Pancreas (tissue), 10 donors: ENCODE results near the gene CDH13. TPM values are rescaled to one million over a fixed set of nuclear protein-coding genes. Genes with fewer than 3 reads are reported as not detected.

Experiments
- ATAC-seq, 4 donors: fragments of 200-7000 bp; cut with Tn5 transposase; one replicate each; pipeline versions ENCODE4 v1.8.0 to v1.9.1; 2020; ENCODE audit warnings: mild to moderate bottlenecking in 4 of 4, moderate library complexity in 4 of 4
- DNase-seq, 6 donors: peaks; one replicate each; pipeline ENCODE4 v3.0.0-alpha.2; 2020
- FAIRE-seq: peaks from 2 replicates; lab custom pipeline; 2012; peaks lifted over from hg19 to GRCh38; lab: Jason Lieb, UNC
- H3K27ac ChIP-seq, 4 donors: fragments of 200-600 bp; sonication (generic); 1 replicate in 3 of 4; 2 replicates in 1 of 4; pipeline versions ENCODE4 v1.5.0 to v1.8.0; 2020
- H3K27me3 ChIP-seq, 4 donors: fragments of 200-600 bp; one replicate each; pipeline ENCODE4 v1.8.0; 2021
- H3K36me3 ChIP-seq, 3 donors: fragments of 200-600 bp; sonication (generic) in 1 of 3; one replicate each; pipeline versions ENCODE4 v1.5.0 to v1.8.0; 2020 to 2021
- H3K4me1 ChIP-seq, 3 donors: fragments of 200-600 bp; one replicate each; pipeline ENCODE4 v1.8.0; 2021
- H3K4me3 ChIP-seq, 4 donors: fragments of 200-600 bp; sonication (generic) in 2 of 4; one replicate each; pipeline versions ENCODE4 v1.5.0 to v1.8.0; 2020 to 2021
- H3K9me3 ChIP-seq, 4 donors: fragments of 200-600 bp; one replicate each; pipeline ENCODE4 v1.8.0; 2021
- CTCF ChIP-seq, 4 donors: fragments of 200-600 bp; sonication (generic) in 3 of 4; IDR thresholded peaks; one replicate each; pipeline versions ENCODE4 v1.5.0 to v1.8.0; 2021; ENCODE audit warnings: antibody characterized with exemption in 4 of 4
- WGBS, 2 donors: extraction: QIAGEN DNeasy Blood & Tissue Kit; methylation state at CpG; one replicate each; pipeline ENCODE4 v1.1.7; 2013; 5-methylcytosine and 5-hydroxymethylcytosine counted together
- intact Hi-C, 3 donors: fragments of 100-400 bp; cut with DNase I; formaldehyde crosslinking; loops; one replicate each; pipeline versions ENCODE4 v1.11.1 to v1.14.2; 2022
- polyA plus RNA-seq, 2 donors: library from polyadenylated mRNA; stranded (reverse); fragments of 200-250 nt; gene quantifications; one replicate each; pipeline ENCODE4 v1.2.3, GENCODE V29; 2013
- total RNA-seq, 6 donors: library from RNA; stranded (reverse); fragmentation: NEBNext Ultra II Directional in 4 of 6; extraction: Animal tissue kit (Norgen Biotek cat#: 25700) in 4 of 6; gene quantifications; one replicate each; pipeline versions ENCODE4 v1.2.1 to v1.2.4, GENCODE V29; 2021 to 2023
- donor health status: healthy with polysubstance abuse.
- donor health status: DM: no; HTN: no; CAD: no; lungs with moderate emphysema.
- donor health status: DM: no; HTN: no; CAD: no.
- donor health status: control.
- donor health status: control.
- donor health status: Bipolar disorder and iron deficiency.
- donor health status: DM: yes; HTN: yes; CAD: no.
- donor health status: DM: no; HTN: no; CAD: no.
- donor health status: DM: no; HTN: no; CAD: no.
- donor health status: DM: yes; HTN: yes; CAD: no.

Gene CDH13
- total and polyA plus RNA-seq, 8 donors: 0.12 to 1.0 (median 0.37) TPM

- ATAC-seq (peak in 1 of 4 donors; percentile 15), DNase-seq (no peak), FAIRE-seq (no peak)
- intact Hi-C loops: no loop called here
- peak overlapping the region; percentile 66 to 99 (median 82) for H3K4me3 ChIP-seq
- peak overlapping the region in 2 of 4 donors; percentile 70 to 81 for H3K27ac ChIP-seq
- peaks cover 0 to 17% (median 4%) of the 10 kb centered on the region in 3 donors for H3K4me1 ChIP-seq
- no peaks in the 10 kb centered on the region for H3K27me3 ChIP-seq
- TF ChIP-seq CTCF (IDR thresholded peaks at IDR 0.05): no peak
- no peaks in the 10 kb centered on the region for H3K36me3 ChIP-seq
- 11% methylated on average over 11 of the region's 11 CpGs for WGBS, 2 donors
- no peaks in the 10 kb centered on the region for H3K9me3 ChIP-seq
These were observed 1181.8 kb downstream of the CDH13 start for GRCh38 chr16:83808573-83809014.

GRCh38 chr16:83809092-83809491 lies 1182.3 kb downstream of the CDH13 start:
- TF ChIP-seq CTCF (IDR thresholded peaks at IDR 0.05): no peak
- FAIRE-seq (no peak), ATAC-seq (no peak), DNase-seq (no peak)
- Histone ChIP-seq H3K9me3 (no peaks in the 10 kb centered on the region), H3K4me3 (peak overlapping the region in 3 of 4 donors; percentile 66 to 99 (median 85)), H3K4me1 (peaks cover 0 to 22% (median 9%) of the 10 kb centered on the region in 3 donors), H3K27me3 (no peaks in the 10 kb centered on the region), H3K36me3 (no peaks in the 10 kb centered on the region), H3K27ac (no peak overlapping the region)
- intact Hi-C loops: no loop called here
- WGBS, 2 donors: 83 to 88% methylated on average over 13 of the region's 13 CpGs

- 89 to 91% methylated on average over 1 of the region's 1 CpG for WGBS, 2 donors
- DNase-seq (no peak), FAIRE-seq (no peak), ATAC-seq (no peak)
- H3K27me3 ChIP-seq: no peaks in the 10 kb centered on the region
- H3K36me3 ChIP-seq: no peaks in the 10 kb centered on the region
- H3K27ac ChIP-seq: no peak overlapping the region
- TF ChIP-seq CTCF (IDR thresholded peaks at IDR 0.05): no peak
- H3K4me3 ChIP-seq: no peak overlapping the region
- no peaks in the 10 kb centered on the region for H3K9me3 ChIP-seq
- intact Hi-C loops: no loop called here
- peaks cover 5 to 26% (median 14%) of the 10 kb centered on the region in 3 donors for H3K4me1 ChIP-seq
These were observed 1184.1 kb downstream of the CDH13 start for GRCh38 chr16:83810901-83811300.

- TF ChIP-seq CTCF (IDR thresholded peaks at IDR 0.05): no peak
- WGBS, 2 donors: 6 to 7% methylated on average over 13 of the region's 13 CpGs
- intact Hi-C loops: no loop called here
These were observed 1187.3 kb downstream of the CDH13 start for GRCh38 chr16:83813823-83814658.

GRCh38 chr16:83814659-83814985 lies 1187.9 kb downstream of the CDH13 start:
- H3K9me3 ChIP-seq: no peaks in the 10 kb centered on the region
- intact Hi-C loops: no loop called here
- no peaks in the 10 kb centered on the region for H3K36me3 ChIP-seq
- ATAC-seq (peak in 2 of 4 donors; percentile 14 to 22), DNase-seq (no peak), FAIRE-seq (no peak)
- H3K27ac ChIP-seq: peak overlapping the region in 3 of 4 donors; percentile 15 to 39 (median 23)
- H3K4me3 ChIP-seq: no peak overlapping the region
- 47% methylated on average over 4 of the region's 4 CpGs for WGBS, 2 donors
- H3K4me1 ChIP-seq: peaks cover 5 to 15% (median 10%) of the 10 kb centered on the region in 3 donors
- no peak for TF ChIP-seq CTCF (IDR thresholded peaks at IDR 0.05)
- H3K27me3 ChIP-seq: no peaks in the 10 kb centered on the region

More at GRCh38 chr16:83813823-83814658, 1187.3 kb downstream of the CDH13 start:
- Histone ChIP-seq H3K27ac (peak overlapping the region in 3 of 4 donors; percentile 15 to 39 (median 23)), H3K36me3 (no peaks in the 10 kb centered on the region), H3K9me3 (no peaks in the 10 kb centered on the region), H3K4me1 (peaks cover 5 to 21% (median 11%) of the 10 kb centered on the region in 3 donors), H3K27me3 (no peaks in the 10 kb centered on the region), H3K4me3 (peak overlapping the region in 1 of 4 donors; percentile 0)
- no peak for FAIRE-seq
- DNase-seq: peak in 4 of 6 donors; percentile 47 to 75 (median 66)
- ATAC-seq: peak; percentile 75 to 89 (median 86)
